SIG-M5 treated with dmso at 0.1 percent for 504 hours (cell line): Measurements from ENCODE around the gene PRAMEF8.
"Not testable (repeated sequence)": the region's sequence is repeated elsewhere in the genome, so short reads cannot be mapped to it uniquely, and the experiment has no call there.

Experiments
- DNase-seq: peaks from one replicate; lab custom pipeline; 2025; ENCODE audit not compliant: unreplicated experiment; lab: John Stamatoyannopoulos, UW

PRAMEF8 gene

DNA sequence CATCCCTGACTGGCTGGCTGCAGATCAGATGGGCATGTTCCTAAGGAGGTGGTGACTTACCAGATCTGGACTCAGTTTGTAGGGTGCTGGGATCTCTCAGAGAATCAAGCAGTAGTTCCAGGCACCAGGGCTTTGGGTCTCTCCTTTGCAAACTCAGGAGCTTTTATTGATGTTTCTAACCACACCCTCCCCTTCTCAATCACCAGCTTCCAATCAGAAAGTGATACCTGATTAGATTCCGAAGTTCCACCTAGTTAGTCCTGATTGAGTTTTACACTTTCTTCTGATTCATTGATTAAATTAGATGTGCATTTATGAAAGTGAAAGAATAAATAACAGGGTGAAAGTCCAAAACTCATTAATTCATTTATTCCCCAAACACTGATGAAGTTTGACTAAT, at the start of gene PRAMEF8:
PRAMEF8 (minus strand) TSS at position 101 of the 400 bp plus-strand sequence. CDS start 1,046 bp downstream, outside the sequence.
- not testable (repeated sequence) for DNase-seq

DNA sequence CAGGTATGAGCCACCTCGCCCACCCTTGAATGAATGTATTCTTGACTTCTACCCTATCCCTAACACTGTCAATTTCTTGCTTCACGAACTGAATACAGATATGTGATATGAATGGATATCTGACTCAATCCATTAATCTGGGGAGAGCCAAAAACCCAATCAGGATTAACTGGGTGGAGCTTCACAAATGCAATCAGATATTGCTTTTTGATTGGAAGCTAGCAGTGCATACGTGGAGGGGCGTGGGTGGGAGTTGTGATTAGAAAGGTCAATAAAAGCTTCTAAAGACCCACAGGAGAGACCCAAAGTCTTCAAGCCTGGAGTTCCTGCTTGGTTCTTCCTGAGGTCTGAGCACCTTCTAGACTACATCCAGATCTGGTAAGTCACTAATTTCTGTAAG, 30.3 kb upstream of the PRAMEF8 start, which contains the start of gene PRAMEF15:
PRAMEF15 (plus strand) TSS at position 301 of the 400 bp plus-strand sequence. CDS start 2,827 bp downstream, outside the sequence.
- not testable (repeated sequence) for DNase-seq

DNA sequence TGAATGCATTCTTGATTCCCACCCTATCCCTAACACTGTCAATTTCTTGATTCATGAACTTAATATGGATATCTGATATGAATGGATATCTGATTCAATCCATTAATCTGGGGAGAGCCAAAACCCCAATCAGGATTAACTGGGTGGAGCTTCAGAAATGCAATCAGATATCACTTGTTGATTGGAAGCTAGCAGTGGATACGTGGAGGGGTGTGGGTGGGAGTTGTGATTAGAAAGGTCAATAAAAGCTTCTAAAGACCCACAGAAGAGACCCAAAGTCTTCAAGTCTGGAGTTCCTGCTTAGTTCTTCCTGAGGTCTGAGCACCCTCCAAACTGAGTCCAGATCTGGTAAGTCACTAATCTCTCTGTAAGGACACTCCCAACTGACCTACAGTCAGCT, 18.3 kb upstream of the PRAMEF8 start, which contains the start of gene PRAMEF33:
PRAMEF33 (plus strand) TSS at position 301 of the 400 bp plus-strand sequence. CDS start 2,416 bp downstream, outside the sequence.
- DNase-seq: not testable (repeated sequence)

DNA sequence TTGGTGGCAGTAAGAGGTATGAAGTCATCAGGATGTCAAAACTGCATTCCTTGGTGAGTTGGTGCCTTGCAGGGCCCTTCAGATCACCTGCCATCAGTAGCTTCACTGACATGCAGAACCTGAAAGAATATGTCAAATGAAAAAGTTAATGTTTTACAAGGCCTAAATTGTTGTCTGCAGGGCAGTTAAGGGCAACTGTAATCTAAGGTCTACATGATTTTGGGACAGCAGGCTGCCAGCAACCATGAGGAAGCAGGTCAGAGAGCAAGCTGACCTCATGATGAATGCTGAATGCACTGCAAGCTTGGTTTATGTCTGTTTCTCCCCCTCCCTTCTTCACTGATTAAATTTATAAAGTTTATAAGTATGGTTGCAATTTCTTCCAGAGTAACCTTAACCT, 17.3 kb upstream of the PRAMEF8 start:
- DNase-seq: not testable (repeated sequence)

DNA sequence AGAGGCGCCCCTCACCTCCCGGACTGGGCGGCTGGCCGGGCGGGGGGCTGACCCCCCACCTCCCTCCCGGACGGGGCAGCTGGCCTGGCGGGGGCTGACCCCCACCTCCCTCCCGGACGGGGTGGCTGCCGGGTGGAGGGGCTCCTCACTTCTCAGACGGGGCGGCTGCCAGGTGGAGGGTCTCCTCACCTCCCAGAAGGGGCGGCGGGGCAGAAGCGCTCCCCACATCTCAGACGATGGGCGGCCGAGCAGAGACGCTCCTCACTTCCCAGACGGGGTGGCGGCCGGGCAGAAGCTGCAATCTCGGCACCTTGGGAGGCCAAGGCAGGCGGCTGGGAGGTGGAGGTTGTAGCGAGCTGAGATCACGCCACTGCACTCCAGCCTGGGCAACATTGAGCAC, 13.8 kb upstream of the PRAMEF8 start:
- DNase-seq: not testable (repeated sequence)

DNA sequence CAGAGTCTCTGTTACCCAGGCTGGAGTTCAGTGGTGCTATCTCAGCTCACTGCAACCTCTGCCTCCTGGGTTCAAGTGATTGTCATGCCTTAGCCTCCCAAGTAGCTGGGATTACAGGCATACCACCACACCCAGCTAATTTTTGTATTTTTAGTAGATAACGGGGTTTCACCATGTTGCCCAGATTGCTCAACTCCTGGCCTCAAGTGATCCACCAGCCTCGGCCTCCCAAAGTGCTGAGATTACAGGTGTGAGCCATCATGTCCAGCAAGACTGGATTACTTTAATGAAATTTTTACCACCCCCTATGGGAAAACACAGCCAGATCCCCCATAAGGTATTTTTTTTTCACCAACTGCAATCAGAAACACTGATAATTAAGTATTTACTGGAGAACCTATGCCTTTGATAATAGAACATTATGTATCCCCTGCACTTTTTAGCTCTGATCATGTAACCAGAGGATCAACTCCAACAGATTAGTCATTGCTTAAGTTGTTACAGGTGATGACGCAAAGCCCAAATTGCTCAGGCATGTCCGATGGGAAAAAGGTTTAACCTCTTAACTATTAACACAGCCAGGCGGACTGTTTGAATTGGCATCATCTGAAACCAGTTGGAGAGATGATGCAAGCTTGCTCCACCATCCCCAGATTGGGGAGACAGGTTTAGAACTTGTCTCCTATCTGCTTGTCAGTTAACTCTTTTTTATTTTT, 12.4 kb upstream of the PRAMEF8 start:
- not testable (repeated sequence) for DNase-seq

DNA sequence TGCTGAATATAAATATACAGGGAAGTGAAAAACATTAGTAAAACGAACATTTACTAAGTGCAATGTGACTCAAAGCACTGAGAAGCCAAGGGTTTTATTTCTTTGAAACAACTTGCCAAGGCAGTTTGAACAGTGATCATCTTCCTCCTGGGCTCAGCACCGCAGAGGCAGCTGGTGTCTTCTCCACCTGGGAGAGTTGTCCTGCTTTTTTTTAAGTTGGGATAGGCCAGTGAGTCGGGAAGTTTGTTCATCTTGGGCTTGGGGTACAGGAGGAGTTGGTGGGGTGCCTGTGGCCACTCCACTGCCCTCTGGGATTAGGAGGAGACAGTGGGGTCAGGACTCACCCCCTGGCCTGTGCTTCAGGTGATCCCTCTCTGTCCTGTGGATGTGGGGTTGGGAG, 4.1 kb upstream of the PRAMEF8 start:
- DNase-seq: not testable (repeated sequence)

DNA sequence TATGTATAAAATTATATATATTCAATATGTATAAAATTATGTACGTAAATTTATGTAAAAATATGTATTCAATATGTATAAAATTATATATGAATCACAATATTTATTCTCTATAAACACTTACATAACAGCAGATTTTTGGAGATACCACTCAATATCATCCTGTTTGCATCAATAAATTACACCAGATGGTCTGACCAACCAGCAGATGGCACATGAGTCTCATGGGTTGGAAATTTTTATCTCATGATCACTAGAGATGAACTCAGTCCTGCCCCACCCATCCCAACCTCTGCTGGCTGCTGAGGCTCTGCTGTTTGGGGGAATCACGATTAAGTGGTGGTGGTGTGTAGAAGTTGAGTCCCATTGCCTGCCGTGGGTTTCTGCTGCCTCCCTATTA, 5.3 kb downstream of the PRAMEF8 start:
- DNase-seq: not testable (repeated sequence)

DNA sequence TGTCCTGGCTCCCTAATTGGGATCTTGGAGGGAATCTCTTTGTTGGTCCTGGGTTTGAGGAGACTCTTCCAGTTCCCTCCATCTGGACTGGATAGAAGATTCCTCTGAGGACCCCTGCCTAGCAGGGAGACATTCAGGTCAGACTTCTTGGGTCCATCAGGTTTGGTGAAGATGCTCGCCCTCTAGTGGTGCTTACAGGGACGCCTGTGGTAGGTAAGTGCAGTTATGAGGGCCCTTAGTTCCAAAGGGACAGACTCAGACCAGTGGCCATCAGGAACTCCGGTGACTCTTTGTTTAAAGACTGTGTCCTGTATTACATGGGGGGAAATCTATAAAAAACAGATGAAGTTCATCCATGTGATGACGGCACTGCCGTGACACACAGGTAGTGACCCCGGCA, 7.9 kb downstream of the PRAMEF8 start:
- not testable (repeated sequence) for DNase-seq

DNA sequence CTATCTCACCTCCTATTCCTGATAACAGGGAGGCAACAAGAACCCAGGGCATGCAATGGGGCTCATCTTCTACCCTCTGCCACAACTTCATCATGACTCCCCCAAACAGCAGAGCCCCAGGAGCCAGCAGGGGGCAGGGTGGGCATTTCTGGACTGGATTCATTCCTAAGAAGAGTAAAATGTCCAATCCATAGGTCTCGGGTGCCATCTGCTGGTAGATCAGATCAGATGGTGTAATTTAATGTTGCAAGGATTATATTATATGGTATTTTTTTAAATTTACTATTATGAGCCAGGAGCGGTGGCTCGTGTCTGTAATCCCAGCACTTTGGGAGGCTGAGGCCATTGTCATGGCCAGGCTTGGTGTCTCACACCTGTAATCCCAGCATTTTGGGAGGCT, 19.8 kb downstream of the PRAMEF8 start:
- DNase-seq: not testable (repeated sequence)

DNA sequence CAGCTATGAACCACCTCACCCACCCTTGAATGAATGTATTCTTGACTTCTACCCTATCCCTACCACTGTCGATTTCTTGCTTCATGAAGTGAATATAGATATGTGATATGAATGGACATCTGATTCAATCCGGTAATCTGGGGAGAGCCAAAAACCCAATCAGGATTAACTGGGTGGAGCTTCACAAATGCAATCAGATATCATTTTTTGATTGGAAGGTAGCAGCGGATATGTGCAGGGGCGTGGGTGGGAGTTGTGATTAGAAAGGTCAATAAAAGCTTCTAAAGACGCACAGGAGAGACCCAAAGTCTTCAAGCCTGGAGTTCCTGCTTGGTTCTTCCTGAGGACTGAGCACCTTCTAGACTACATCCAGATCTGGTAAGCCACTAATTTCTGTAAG, 31.0 kb downstream of the PRAMEF8 start, which contains the start of gene PRAMEF5:
PRAMEF5 (plus strand) TSS at position 301 of the 400 bp plus-strand sequence. CDS start 5,071 bp downstream, outside the sequence.
- not testable (repeated sequence) for DNase-seq

DNA sequence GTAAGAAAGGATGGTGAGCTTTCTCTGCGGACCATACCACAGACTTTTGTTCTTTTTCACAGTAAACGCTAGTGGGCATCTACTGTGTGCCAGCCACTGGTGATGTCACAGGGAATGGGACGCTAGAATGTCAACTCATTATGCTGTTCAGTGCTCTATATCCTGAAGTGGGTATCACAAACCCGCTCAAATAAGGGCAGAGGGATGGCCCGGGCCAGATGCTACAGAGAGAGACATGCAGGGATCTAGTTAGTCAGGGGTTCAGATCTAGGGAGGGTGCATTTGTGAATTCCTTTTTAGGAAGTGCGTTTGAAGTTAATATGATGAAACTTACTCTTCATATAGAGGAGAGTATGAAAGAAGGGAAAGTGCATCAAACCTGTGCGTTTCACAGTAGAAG, 37.8 kb downstream of the PRAMEF8 start:
- DNase-seq: not testable (repeated sequence)

DNA sequence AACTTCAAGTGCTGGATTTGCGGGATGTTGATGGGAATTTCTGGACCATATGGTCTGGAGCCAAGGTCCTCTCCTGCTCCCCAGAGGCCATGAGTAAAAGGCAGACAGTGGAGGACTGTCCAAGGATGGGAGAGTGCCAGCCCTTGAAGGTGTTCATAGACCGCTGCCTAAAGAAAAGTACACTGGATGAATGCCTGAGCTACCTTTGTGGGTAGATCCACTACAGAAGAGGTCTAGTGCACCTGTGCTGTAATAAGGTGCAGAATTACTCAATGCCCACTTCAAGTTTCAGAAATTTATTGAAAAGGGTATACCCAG, 38.4 kb downstream of the PRAMEF8 start:
- DNase-seq: not testable (repeated sequence)

DNA sequence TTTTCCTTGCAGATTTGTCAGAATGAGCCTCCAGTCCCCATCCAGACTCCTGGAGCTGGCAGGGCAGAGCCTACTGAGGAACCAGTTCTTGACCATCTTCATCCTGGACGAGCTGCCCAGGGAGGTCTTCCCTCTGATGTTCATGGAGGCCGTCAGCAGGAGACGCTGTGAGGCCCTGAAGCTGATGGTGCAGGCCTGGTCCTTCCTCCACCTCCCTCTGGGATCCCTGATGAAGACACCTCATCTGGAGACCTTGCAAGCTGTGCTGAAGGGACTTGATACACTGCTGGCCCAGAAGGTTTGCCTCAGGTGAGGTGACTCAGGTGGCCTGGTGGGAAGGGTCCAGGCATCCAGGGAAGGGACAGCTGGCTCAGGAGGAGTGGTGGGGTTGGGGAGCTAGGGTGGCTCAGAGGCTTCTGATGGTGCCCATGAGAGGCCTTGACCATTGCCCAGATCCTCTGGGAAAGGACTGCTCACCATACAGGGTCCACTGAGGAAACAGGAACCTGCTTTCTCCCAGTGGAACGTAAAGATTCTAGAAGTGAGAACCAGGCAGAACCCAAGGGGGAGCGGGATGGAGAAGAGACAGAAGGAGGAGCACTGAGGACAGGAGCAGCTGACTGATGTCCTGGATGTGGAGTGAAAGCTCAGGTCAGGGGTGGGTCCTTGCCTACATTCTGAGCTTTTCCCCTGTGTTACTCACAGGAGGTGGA, 38.9 kb downstream of the PRAMEF8 start:
- not testable (repeated sequence) for DNase-seq

DNA sequence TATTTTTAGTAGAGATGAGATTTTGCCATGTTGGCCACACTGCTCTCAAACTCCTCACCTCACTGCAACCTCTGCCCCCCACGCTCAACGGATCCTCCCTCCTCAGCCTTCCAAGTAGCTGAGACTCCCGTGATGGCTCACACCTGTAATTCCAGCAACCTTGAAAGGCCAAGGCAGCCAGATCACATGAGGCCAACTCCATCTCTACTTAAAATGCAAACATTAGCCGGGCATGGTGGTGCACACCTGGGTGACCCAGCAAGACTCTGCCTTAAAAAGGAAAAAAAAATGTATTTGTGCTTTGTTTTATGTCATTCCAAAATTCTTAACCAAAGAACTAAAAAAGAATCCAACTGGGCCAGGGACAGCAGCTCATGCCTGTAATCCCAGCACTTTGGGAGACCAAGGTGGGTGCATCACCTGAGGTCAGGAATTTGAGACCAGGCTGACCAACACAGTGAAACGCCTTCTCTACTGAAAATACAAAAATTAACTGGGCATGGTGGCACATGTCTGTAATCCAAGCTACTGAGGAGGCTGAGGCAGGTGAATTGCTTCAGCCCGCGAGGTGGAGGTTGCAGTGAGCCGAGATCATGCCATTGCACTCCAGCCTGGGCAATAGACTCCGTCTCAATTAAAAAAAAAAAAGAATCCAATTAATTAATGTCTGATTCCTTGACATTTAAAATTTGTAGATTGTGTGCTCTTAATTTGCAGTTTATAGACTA, 41.2 kb downstream of the PRAMEF8 start:
- DNase-seq: not testable (repeated sequence)

DNA sequence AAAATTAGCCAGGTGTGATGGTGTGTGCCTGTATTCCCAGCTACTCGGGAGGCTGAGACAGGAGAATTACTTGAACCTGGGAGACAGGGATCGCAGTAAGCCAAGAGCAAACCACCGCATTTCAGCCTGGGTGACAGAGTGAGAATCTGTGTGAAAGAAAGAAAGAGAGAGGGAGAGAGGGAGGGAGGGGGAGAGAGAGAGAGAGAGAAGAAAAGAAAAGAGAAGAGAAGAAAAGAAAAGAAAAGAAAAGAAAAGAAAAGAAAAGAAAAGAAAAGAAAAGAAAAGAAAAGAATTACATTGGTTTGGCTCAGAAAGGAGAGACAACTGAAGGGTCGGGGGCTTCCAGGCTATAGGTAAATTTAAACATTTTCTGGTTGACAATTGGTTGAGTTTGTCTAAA, 45.3 kb downstream of the PRAMEF8 start:
- DNase-seq: not testable (repeated sequence)

DNA sequence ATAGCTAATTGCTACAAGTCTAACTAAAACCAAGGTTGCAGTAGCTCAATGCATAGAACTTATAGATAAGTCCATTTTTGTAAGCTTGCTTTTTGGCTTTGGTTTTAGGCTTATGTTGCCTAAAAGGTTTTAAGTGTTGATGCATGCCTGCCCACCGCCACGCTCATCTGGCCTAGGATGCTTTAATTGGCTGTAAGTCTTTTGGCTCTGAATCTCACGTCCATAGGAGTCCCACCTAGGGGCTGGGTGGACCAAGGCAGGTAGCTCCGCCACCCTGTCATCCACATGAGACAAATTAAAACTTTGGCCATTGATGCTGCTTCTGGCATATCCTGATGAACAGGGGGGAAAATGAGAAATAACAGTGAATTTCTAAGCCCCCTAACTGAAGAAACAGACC, 47.4 kb downstream of the PRAMEF8 start:
- not testable (repeated sequence) for DNase-seq

DNA sequence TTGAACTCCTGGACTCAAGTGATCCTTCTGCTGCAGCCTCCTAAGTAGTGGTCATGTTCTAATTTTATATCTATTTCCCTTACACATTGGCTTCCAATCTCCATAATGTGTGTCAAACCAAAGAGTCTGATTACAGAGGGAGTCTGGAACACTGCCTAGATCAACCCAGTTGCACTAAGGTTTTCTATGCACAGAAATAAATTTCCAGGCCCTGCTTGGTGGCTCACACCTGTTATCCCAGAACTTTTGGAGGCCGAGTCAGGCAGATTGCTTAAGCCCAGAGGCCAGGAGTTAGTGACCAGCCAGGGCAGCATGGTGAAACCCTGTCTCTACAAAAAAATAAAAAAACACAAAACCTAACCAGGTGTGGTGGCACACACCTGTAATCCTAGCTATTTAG, 50.9 kb downstream of the PRAMEF8 start:
- not testable (repeated sequence) for DNase-seq

DNA sequence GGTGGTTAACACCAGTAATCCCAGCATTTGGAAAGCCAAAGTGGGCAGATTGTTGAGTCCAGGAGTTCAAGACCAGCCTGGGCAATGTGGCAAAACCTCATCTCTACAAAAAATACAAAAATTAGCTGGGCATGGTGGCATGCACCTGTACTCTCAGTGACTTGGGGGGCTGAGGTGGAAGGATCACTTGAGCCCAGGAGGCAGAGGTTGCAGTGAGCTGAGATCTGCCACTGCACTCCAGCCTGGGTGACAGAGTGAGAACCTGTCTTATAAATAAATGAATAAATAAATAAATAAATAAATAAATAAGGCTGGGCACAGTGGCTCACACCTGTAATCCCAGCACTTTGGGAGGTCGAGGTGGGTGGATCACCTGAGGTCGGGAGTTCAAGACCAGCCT, 52.9 kb downstream of the PRAMEF8 start:
- DNase-seq: not testable (repeated sequence)
